Spleen (tissue), 13 donors: ENCODE measurements around the gene DDX5. TPM values are rescaled to one million over a fixed set of nuclear protein-coding genes. Genes with fewer than 3 reads are reported as not detected.

Experiments
- DNase-seq: peaks from one replicate; pipeline ENCODE4 v3.0.0-alpha.2; 2020
- H3K27ac ChIP-seq, 8 donors: fragments of 200-600 bp; sonication (generic) in 7 of 8; 1 replicate in 4 of 8; 2 replicates in 4 of 8; pipeline versions ENCODE4 v1.5.0 to v1.8.0; 2016 to 2021; ENCODE audit warnings: inconsistent platforms in 4 of 8, mild to moderate bottlenecking in 4 of 8, moderate library complexity in 1 of 8
- H3K27me3 ChIP-seq, 7 donors: fragments of 200-600 bp; sonication (generic) in 6 of 7; replicated peaks in 1 of 7; 1 replicate in 4 of 7; 2 replicates in 3 of 7; pipeline versions ENCODE4 v1.5.0 to v1.8.0; 2016 to 2021; ENCODE audit warnings: inconsistent platforms in 3 of 7, mild to moderate bottlenecking in 1 of 7
- H3K36me3 ChIP-seq, 6 donors: fragments of 200-600 bp; sonication (generic) in 5 of 6; 1 replicate in 4 of 6; 2 replicates in 2 of 6; pipeline versions ENCODE4 v1.5.0 to v1.8.0; 2016 to 2021; ENCODE audit warnings: inconsistent platforms in 2 of 6
- H3K4me1 ChIP-seq, 6 donors: fragments of 200-600 bp; sonication (generic) in 5 of 6; 1 replicate in 3 of 6; 2 replicates in 3 of 6; pipeline versions ENCODE4 v1.5.0 to v1.8.0; 2016 to 2021; ENCODE audit warnings: inconsistent platforms in 3 of 6
- H3K4me3 ChIP-seq, 8 donors: fragments of 200-600 bp; sonication (generic) in 7 of 8; 1 replicate in 4 of 8; 2 replicates in 4 of 8; pipeline versions ENCODE4 v1.5.0 to v1.8.0; 2016 to 2021; ENCODE audit warnings: inconsistent platforms in 4 of 8, mild to moderate bottlenecking in 4 of 8, moderate library complexity in 2 of 8
- H3K9me3 ChIP-seq, 8 donors: fragments of 200-600 bp; sonication (generic) in 7 of 8; 1 replicate in 4 of 8; 2 replicates in 4 of 8; pipeline versions ENCODE4 v1.5.0 to v1.8.0; 2016 to 2021; ENCODE audit warnings: inconsistent platforms in 4 of 8
- CTCF ChIP-seq, 11 experiments: fragments of 200-600 bp in 7 of 11; fragments of 450-650 bp in 4 of 11; sonication (generic) in 4 of 11; IDR thresholded peaks in 8 of 11; conservative IDR thresholded peaks in 3 of 11; 1 replicate in 7 of 11; 2 replicates in 4 of 11; pipeline versions ENCODE4 v1.4.0 to v1.8.0; 2016 to 2021; ENCODE audit warnings: antibody characterized with exemption in 11 of 11, inconsistent platforms in 4 of 11, mild to moderate bottlenecking in 1 of 11
- POLR2A ChIP-seq, 3 donors: fragments of 450-650 bp; IDR thresholded peaks; one replicate each; pipeline ENCODE4 v1.5.1; 2017; ENCODE audit warnings: antibody characterized with exemption in 3 of 3, mild to moderate bottlenecking in 1 of 3
- POLR2AphosphoS5 ChIP-seq, 3 donors: sonication (generic); formaldehyde crosslinking; IDR thresholded peaks; one replicate each; pipeline ENCODE4 v1.5.1; 2017; ENCODE audit warnings: antibody characterized with exemption in 3 of 3
- WGBS, 5 donors: extraction: QIAGEN DNeasy Blood & Tissue Kit in 3 of 5; methylation state at CpG; one replicate each; pipeline versions ENCODE4 v1.1.5 to v1.1.7; 2013 to 2018; 5-methylcytosine and 5-hydroxymethylcytosine counted together
- intact Hi-C: fragments of 100-400 bp; cut with DNase I; formaldehyde crosslinking; loops from one replicate; pipeline ENCODE4 v1.15.0; 2023; ENCODE audit warnings: low total_unique reads
- long read RNA-seq, 2 donors: transcript quantifications; one replicate each; lab custom pipeline, GENCODE V29; 2026
- polyA plus RNA-seq, 3 donors: library from polyadenylated mRNA; stranded (reverse); fragments of 200-250 nt; gene quantifications; one replicate each; pipeline ENCODE4 v1.2.1, GENCODE V29; 2013
- total RNA-seq, 7 donors: library from RNA; depleted of rRNA in 3 of 7; stranded (reverse); fragments of >200 nt in 3 of 7; fragmentation: NEBNext Ultra II Directional in 4 of 7; extraction: Animal tissue kit (Norgen Biotek cat#: 25700) in 4 of 7; gene quantifications; one replicate each; pipeline versions ENCODE4 v1.1.0 to v1.2.1, GENCODE V29; 2016 to 2021
- donor health status: healthy with polysubstance abuse.
- donor health status: DM: no; HTN: no; CAD: no; lungs with moderate emphysema.
- donor health status: DM: no; HTN: no; CAD: no.
- donor health status: Bipolar disorder and iron deficiency.
- donor health status: healthy.
- donor health status: DM: no; HTN: no; CAD: no.
- donor health status: DM: yes; HTN: yes; CAD: no.

DDX5 gene
- total RNA-seq (1,000 to 10,000 TPM in 5 of 7 donors, 100 to 1,000 TPM in 2; 938 to 2,219 (median 1,164) TPM), polyA plus RNA-seq (100 to 1,000 TPM; 493 to 626 (median 515) TPM)
- long read RNA-seq, donor 1, transcript DDX5-201 (13 exons, 2,554 nt), result major isoform, 145 of 303 reads
- long read RNA-seq, donor 1, transcript DDX5-233 (2 exons, 699 nt), result minor isoform, 9 of 303 reads
- long read RNA-seq, donor 1, transcript DDX5-215 (12 exons, 3,558 nt), result minor isoform, 15 of 303 reads
- long read RNA-seq, donor 1, partial matches to known transcripts, result 124 of 303 reads
- long read RNA-seq, donor 1, other reads (novel, unspliced or antisense), result 5 of 303 reads
- long read RNA-seq, donor 2, transcript DDX5-201 (13 exons, 2,554 nt), result major isoform, 92 of 221 reads
- long read RNA-seq, donor 2, transcript DDX5-215 (12 exons, 3,558 nt), result minor isoform, 14 of 221 reads
- long read RNA-seq, donor 2, partial matches to known transcripts, result 104 of 221 reads
- long read RNA-seq, donor 2, other reads (novel, unspliced or antisense), result 0 of 221 reads

- H3K27ac ChIP-seq, result peak within 1 kb of the TSS; percentile 99 to 100 (median 100)
- DNase-seq, result peak; percentile 98
- H3K27me3 ChIP-seq, result no peaks in the 10 kb centered on the region
- H3K9me3 ChIP-seq, result no peaks in the 10 kb centered on the region
- H3K4me3 ChIP-seq, result peak within 1 kb of the TSS; percentile 70 to 96 (median 86)
- WGBS, 5 donors, result 0 to 1% (median 0%) methylated on average over 29 to 31 of the region's 31 CpGs
- H3K36me3 ChIP-seq, result peaks cover 9 to 63% (median 57%) of the 10 kb centered on the region in 6 donors
- TF ChIP-seq POLR2AphosphoS5 (IDR thresholded peaks at IDR 0.05), result peak; percentile 97 to 100 (median 99)
- TF ChIP-seq CTCF (IDR thresholded peaks at IDR 0.05 in 8 of 11, conservative IDR thresholded peaks at IDR 0.05 in 3 of 11), result peak in 1 of 11 experiments; percentile 19
- TF ChIP-seq POLR2A (IDR thresholded peaks at IDR 0.05), result peak; percentile 95 to 98 (median 97)
- intact Hi-C loops, result no loop called here
- peaks cover 47 to 73% (median 65%) of the 10 kb centered on the region in 6 donors for H3K4me1 ChIP-seq
Measured at GRCh38 chr17:64506201-64506575, at the start of gene DDX5. DDX5 (minus strand) TSS chr17:64506289; CDS start chr17:64506119, 170 bp downstream.

- Histone ChIP-seq H3K4me3 (no peak overlapping the region), H3K4me1 (no peaks in the 10 kb centered on the region), H3K27me3 (no peaks in the 10 kb centered on the region), H3K27ac (no peak overlapping the region), H3K9me3 (no peaks in the 10 kb centered on the region), H3K36me3 (peaks cover 0 to 100% (median 46%) of the 10 kb centered on the region in 6 donors)
- TF ChIP-seq POLR2A (IDR thresholded peaks at IDR 0.05), result no peak
- TF ChIP-seq CTCF (IDR thresholded peaks at IDR 0.05 in 8 of 11, conservative IDR thresholded peaks at IDR 0.05 in 3 of 11), result no peak
- no peak for TF ChIP-seq POLR2AphosphoS5 (IDR thresholded peaks at IDR 0.05)
- WGBS, 5 donors, result 80 to 91% (median 87%) methylated on average over 4 of the region's 4 CpGs
- no peak for DNase-seq
- intact Hi-C loops, result no loop called here
Measured at GRCh38 chr17:64555281-64555680, 49.2 kb upstream of the DDX5 start.

- Histone ChIP-seq H3K9me3 (no peaks in the 10 kb centered on the region), H3K27ac (no peak overlapping the region), H3K4me1 (no peaks in the 10 kb centered on the region), H3K36me3 (peaks cover 0 to 100% (median 45%) of the 10 kb centered on the region in 6 donors), H3K4me3 (no peak overlapping the region), H3K27me3 (no peaks in the 10 kb centered on the region)
- no peak for DNase-seq
- TF ChIP-seq POLR2A (IDR thresholded peaks at IDR 0.05) (no peak), CTCF (IDR thresholded peaks at IDR 0.05 in 8 of 11, conservative IDR thresholded peaks at IDR 0.05 in 3 of 11) (no peak), POLR2AphosphoS5 (IDR thresholded peaks at IDR 0.05) (no peak)
- intact Hi-C loops, result no loop called here
Measured at GRCh38 chr17:64554028-64554637, 48.0 kb upstream of the DDX5 start.

- DNase-seq, result no peak
- Histone ChIP-seq H3K9me3 (no peaks in the 10 kb centered on the region), H3K27ac (no peak overlapping the region), H3K27me3 (no peaks in the 10 kb centered on the region), H3K4me3 (no peak overlapping the region), H3K36me3 (peaks cover 0 to 100% (median 49%) of the 10 kb centered on the region in 6 donors), H3K4me1 (no peaks in the 10 kb centered on the region)
- WGBS, 5 donors, result 92 to 98% (median 95%) methylated on average over 5 of the region's 5 CpGs
- TF ChIP-seq CTCF (IDR thresholded peaks at IDR 0.05 in 8 of 11, conservative IDR thresholded peaks at IDR 0.05 in 3 of 11) (no peak), POLR2A (IDR thresholded peaks at IDR 0.05) (no peak), POLR2AphosphoS5 (IDR thresholded peaks at IDR 0.05) (no peak)
- intact Hi-C loops, result no loop called here
Measured at GRCh38 chr17:64551461-64551860, 45.4 kb upstream of the DDX5 start.
